ENCODE measurements around the gene LRP2.
A peak's percentile ranks its signal among the peaks of the same experiment; 100 is the strongest.

The LRP2 gene

GRCh38 chr2:169116327-169116726 is 246.0 kb downstream of the LRP2 start:
- H3K4me3 ChIP-seq (ENCODE audit: low read depth, low read length): no peak overlapping the region
- TF ChIP-seq, protein P1, sequence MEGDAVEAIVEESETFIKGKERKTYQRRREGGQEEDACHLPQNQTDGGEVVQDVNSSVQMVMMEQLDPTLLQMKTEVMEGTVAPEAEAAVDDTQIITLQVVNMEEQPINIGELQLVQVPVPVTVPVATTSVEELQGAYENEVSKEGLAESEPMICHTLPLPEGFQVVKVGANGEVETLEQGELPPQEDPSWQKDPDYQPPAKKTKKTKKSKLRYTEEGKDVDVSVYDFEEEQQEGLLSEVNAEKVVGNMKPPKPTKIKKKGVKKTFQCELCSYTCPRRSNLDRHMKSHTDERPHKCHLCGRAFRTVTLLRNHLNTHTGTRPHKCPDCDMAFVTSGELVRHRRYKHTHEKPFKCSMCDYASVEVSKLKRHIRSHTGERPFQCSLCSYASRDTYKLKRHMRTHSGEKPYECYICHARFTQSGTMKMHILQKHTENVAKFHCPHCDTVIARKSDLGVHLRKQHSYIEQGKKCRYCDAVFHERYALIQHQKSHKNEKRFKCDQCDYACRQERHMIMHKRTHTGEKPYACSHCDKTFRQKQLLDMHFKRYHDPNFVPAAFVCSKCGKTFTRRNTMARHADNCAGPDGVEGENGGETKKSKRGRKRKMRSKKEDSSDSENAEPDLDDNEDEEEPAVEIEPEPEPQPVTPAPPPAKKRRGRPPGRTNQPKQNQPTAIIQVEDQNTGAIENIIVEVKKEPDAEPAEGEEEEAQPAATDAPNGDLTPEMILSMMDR (IDR thresholded peaks at IDR 0.05; ENCODE audit: insufficient read depth, low read depth, low read length, missing control alignments): no peak
- no peak for DNase-seq (ENCODE audit: low read depth)

GRCh38 chr2:169114056-169114455 is 248.3 kb downstream of the LRP2 start:
- TF ChIP-seq, protein P1 (IDR thresholded peaks at IDR 0.05; ENCODE audit: insufficient read depth, low read depth, low read length, missing control alignments): no peak
- DNase-seq (ENCODE audit: low read depth): no peak
- no peak overlapping the region for H3K4me3 ChIP-seq (ENCODE audit: low read depth, low read length)

DNA sequence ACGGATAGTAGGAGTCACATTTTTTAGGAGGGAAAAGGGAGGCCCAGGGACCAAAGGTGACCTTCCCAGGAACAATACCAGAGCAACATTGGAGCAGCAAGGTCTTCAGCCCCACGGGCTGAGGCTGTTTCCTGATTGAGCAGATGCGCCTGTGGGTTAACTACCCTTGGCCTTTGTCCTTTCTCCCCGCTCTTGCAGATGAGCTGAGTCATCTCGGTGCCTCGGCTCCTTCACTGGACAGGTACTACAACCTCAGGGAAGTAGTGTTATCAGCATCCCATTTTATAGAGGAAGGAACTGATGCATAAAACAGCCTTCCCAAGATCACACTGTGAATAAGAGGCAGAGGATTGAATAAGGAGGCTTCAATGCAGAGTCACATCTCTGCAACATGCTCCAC is 249.5 kb downstream of the LRP2 start:
- TF ChIP-seq, protein P1 (IDR thresholded peaks at IDR 0.05; ENCODE audit: insufficient read depth, low read depth, low read length, missing control alignments): no peak
- H3K4me3 ChIP-seq (ENCODE audit: low read depth, low read length): no peak overlapping the region
- no peak for DNase-seq (ENCODE audit: low read depth)

DNA sequence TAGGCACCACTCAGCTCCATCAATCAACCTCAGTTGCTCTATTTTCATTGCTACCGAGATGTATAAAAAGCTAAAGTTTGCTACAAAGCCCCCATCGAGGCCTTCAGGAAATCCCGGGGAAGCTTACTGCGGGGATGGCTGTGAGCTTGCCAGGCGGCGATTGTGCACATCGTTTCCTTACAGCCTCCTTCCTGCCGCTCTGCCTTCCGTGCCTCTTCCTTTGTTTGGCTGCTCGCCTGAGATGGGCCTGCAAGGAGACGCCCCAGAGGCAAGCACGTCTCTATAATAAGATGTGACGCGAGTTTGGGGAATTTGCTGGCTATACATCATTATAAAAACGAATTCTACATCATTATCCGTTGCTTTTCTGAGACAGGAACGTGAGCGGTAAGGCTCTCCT is 251.4 kb downstream of the LRP2 start:
- no peak overlapping the region for H3K4me3 ChIP-seq (ENCODE audit: low read depth, low read length)
- TF ChIP-seq, protein P1 (IDR thresholded peaks at IDR 0.05; ENCODE audit: insufficient read depth, low read depth, low read length, missing control alignments): no peak
- no peak for DNase-seq (ENCODE audit: low read depth)

- no peak overlapping the region for H3K4me3 ChIP-seq (ENCODE audit: low read depth, low read length)
- TF ChIP-seq, protein P1 (IDR thresholded peaks at IDR 0.05; ENCODE audit: insufficient read depth, low read depth, low read length, missing control alignments): no peak
- no peak for DNase-seq (ENCODE audit: low read depth)
Observed at GRCh38 chr2:169110419-169110818, 251.9 kb downstream of the LRP2 start.

- no peak overlapping the region for H3K4me3 ChIP-seq (ENCODE audit: low read depth, low read length)
- TF ChIP-seq, protein P1 (IDR thresholded peaks at IDR 0.05; ENCODE audit: insufficient read depth, low read depth, low read length, missing control alignments): peak; percentile 85
- peak; percentile 78 for DNase-seq (ENCODE audit: low read depth)
Observed at GRCh38 chr2:169109502-169110409, 252.6 kb downstream of the LRP2 start.
